CD4-positive, alpha-beta T cell treated with Interleukin-17A for 4 hours (primary cell): Measurements from ENCODE around the gene C9orf85.

Source experiments
- DNase-seq: peaks from one replicate; pipeline ENCODE4 v3.0.0-alpha.2; 2020; ENCODE audit warnings: mixed read lengths

Gene C9orf85

DNA sequence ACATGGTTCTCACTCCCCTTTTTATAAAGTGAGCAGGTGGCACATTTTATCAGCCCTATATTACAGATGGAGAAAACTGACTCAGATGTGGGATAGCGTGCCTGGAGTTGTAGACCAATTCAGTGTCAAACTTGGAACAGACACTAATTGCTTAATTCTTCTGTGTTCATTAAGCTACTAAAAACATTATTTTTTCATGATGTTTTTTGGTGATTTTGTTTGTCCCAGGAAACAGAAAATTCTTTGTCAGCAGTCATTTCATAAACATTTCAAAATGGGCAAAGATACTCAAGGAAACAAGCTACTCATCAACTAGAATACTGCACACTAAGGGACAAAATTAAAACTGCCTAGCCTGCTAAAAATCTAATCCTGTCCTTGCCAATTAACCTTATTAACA is 2.6 kb upstream of the C9orf85 start:
- no peak for DNase-seq

DNA sequence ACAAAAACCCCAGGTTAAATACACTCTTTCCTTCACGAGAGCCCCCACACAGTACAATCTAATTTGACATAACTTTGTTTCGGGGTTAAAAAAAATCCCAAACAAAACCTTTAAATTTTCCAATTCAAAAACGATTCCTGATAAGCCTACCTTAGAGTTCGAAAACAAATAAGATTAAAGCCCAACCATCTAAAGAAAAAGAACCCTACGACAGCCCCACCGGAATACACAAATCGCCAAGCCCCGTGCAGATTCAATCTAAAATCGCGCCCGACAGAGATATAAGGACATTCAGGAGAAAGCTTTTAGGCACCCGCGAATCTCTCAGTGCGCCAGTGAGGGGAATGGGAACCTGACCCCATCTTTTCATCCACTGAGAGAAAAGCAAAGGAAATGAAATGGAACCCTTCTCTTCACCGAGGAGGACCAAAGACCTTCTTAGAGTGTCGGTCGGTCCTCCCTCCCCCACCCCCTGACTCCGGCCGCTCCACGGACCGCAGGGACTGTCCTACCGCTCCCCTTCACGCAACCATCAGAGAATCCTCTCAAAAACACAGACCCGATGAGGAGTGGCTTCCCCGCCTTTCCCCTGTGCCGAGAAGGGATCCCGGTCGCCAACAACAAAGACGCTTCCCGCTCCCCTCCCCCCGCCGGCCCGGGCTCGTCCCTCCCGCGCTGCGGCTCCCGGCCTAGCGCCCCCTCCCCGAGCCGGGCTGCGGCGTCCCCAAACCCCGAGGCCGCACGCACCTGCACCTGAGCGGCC is 1.4 kb upstream of the C9orf85 start:
- peak; percentile 46 for DNase-seq

DNA sequence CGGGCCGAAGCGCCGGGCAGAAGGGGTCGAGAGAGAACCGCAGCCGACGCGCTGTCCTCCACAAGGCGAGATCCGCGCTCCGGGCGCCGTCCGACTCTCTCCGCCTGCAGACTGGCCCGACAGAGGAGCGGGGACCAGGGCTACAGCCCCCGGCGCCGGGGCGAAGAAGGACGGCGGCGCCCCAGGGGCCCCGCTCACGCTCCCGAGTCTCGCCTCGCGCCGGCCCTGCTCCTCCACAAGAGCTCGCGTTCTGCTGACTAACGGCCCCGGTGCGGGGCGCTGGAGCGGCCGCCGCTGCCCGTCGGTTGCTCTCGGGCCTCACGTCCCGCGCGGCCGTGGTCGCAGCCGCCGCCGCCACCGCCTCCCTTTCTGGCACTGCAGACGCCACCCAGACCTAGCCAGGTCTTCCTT is 784 bp upstream of the C9orf85 start:
- no peak for DNase-seq

DNA sequence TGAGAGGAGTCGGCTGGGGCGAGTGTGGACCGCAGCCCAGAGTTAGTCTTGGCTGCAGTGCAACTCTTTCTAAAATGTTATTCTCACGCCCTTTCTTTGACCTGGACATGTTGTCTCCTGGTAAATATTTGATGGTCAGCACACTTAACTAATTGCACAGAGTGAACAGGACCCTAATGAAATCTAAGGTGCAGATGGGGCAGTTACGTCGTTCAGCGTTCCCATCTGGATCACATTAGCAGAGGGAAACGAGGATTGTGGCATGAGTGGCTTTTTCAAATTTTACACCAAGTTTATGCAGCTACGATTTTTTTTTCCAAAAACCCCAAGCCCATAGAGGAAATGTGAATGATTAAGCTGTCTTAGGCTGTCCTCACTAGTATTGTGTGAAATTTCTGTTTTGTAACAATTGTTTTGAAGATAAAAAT is 483 bp downstream of the C9orf85 start:
- DNase-seq = no peak

DNA sequence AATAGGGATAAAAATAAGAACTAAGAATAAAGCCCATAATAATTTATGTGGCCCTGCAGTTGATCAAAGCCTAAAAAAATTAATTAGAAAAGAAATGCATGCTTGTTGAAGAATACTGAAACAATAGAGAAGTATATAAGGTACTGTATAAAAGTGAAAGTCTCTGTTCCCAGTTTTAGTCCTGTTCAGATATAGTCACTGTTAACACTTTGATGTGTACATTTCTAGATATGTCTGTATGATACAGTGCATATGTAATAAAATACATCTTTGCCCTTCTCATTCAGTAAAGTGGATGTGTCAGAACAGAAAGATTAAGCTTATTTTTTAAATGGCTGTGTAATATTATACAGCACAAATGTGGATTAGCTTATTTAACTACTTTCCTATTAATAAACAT is 4.1 kb downstream of the C9orf85 start:
- DNase-seq = no peak

DNA sequence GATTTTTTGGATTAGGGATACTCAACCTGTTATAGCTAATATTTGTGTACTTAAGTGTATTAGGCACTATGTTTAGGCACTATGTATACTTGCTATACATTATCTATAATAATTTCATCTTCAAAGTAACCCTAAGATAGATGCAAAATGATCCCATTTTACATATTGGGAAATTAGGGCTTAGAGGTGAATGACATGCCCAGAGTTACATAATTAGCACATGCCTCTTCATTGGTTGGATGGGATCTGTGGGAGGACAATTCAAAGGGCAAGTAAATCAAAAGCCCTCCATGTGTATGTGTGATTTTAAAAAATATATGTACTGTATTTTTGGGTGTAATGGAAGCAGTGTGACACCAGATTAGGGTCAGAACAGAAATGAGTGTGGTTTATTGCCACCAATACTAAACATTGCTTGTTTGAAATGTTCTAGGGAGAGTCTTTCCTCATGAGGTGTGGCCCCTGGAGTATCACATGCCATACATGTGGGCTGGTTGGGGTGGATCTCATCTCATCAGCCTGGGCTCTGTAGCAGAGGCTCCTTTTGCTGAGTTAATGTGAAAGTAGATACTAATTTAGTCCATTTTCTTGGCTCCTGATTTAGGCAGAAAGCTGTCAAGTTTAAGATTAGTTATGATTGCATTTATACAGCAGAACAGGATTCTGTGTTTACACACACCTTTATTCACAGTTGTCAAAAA is 5.5 kb downstream of the C9orf85 start:
- no peak for DNase-seq

DNA sequence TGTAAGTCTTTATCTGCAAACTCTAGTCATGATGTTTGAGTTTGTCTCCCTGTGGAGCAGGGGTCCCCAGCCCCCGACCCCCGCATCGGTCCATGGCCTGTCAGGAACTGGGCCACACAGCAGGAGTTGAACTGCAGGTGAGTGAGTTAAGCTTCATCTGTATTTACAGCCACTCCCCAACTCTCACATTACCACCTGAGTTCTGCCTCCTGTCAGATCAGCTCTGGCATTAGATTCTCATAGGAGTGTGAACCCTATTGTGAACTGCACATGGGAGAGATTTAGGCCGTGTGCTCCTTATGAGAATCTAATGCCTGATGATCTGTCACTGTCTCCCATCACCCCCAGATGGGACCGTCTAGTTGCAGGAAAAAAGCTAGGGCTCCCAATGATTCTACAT is 7.0 kb downstream of the C9orf85 start:
- no peak for DNase-seq

DNA sequence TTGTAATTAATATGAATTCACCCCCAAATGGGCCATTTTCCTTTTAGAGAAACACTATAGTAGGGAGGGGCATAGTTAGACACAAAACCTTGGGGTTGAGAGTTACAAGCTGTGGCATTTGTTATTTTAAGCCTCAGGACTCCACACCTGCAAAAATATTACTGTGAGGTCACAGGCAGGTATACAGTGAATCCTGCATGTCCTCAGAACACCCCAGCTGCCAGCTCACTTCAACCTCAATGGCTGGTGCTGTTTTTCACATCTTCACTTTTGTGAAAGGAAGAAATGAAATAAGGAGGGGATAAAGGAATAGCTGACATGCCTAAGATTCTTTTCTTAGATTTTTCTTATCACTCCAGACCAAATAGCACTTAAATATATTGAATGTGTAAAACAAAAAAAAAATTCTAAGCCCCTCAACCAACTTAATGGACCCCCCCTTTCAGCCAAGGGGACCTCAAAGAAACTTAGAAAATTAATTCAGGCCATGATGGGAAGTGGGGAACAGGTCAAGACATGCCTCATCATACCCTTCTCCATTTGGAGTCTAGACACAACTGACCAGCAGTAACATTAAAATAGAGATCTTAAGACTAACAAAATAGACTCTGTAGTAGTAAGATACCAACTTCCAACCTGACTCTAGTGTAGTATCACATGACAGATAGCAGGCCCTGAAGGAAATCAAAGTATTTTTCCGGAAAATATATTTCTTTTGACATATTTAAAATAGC is 9.2 kb downstream of the C9orf85 start:
- DNase-seq = no peak

DNA sequence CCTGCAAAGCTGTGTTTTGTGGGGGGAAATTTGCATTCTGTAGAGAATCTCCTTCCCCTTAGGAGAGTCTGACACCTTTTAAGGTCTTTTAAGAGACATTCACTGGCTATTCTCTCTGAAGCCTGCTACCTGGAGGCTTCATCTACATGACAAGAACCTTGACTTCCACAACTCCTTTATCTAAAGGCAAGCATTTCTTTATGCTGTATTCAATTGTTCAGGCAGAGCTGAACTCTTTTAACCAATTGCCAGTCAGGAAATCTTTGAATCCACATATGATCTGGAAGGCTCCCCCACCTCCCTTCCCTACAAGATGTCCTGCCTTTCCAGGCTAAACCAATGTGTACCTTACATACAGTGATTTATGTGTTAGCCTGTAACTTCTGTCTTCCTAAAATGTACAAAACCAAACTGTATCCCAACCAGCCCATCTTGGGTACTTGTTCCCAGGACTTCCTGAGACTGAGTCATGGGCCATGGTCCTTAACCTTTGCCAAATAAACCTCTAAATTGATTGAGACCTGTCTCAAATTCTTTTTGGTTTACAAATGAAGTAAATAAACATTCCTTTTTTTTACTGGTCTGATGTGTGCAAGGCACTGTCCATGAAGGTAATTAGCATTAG is 9.9 kb downstream of the C9orf85 start:
- no peak for DNase-seq

DNA sequence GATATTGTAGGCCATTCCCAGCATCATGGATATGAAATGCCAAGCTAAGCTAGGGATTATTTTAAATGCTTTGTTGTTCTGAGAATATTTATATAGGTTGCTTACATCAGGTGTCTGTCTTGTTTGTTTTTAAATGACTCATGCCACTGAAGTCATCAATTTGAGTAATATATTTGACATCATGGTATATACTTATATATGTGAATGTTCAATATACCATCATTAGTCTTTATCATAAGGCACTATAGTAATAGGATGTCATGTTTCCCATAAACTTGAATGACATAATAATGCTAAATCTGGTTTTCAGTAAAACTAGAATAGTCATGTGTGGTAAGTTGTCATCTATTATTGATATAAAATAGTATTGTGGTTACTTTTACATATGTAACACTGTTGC is 13.1 kb downstream of the C9orf85 start:
- DNase-seq = no peak

DNA sequence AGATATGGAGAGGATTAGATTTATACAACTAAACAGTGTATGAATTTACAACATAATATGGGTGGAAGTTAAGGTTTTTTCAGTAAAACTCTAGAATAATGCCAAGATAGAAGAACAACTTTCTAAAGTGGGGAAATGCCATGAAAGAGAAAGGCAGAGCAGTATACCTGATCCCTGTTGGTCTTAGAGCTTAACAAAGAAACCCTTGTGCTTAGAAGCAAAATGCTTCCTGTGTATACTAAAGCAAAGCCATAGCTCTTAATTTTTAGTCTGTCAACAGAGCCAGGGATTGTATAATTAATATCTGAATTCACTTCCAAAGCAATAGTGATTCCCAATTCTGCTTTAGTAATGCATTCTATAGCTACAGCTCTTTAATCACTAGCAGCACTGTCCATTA is 14.4 kb downstream of the C9orf85 start:
- DNase-seq = no peak

DNA sequence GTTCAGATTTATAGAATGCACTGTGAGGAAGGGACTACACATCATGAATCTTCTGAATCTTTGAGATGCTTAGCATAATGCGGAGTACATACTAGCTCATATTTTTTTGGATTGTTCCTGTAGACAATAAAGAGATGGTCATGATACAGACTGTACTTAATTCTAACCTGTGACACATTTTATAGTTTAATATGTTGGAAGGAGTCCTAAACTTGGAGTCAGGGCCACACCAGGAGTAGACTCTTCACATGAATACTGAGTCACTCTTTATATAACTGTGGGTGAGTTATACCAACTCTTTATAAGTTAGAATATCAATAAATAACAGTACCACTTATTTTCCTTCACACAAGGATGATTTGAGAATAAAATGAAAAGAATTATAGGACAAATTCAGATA is 16.9 kb downstream of the C9orf85 start:
- no peak for DNase-seq

DNA sequence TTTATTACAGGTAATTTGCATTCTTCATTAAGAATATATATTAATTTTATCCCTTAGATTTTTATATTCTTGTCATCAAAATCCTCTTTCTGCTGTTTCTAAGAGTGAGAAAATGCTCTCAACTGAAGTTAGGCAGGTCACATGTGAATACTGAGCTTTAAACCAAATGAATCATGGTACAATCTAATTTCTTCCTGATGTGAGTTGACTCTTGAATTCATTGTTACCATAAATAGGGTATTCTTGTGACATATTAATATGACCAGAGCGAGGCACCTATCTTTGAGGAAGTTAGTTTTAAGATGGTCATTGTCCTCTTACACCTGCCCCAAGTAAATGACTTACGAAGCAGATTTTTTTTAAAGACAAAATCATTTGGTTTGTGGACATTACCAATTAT is 17.4 kb downstream of the C9orf85 start:
- no peak for DNase-seq

DNA sequence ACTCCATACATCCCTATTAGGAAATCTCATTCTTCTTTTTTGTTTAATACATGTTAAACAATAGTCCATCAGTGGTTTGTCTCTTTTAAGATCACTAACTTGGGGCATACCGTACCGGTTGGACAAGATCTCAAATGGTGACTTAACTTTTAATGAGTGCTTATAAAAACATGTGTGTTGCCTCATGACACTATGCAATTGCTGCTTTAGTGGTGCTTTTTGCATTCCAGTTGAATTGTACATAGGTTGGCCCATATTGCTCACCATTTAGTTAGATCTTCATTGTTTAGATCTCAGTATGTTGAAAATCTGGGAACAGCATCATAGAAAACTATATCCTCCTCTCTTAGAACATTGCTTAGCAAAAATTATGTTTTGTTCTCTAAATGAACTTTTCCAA is 17.8 kb downstream of the C9orf85 start:
- no peak for DNase-seq

DNA sequence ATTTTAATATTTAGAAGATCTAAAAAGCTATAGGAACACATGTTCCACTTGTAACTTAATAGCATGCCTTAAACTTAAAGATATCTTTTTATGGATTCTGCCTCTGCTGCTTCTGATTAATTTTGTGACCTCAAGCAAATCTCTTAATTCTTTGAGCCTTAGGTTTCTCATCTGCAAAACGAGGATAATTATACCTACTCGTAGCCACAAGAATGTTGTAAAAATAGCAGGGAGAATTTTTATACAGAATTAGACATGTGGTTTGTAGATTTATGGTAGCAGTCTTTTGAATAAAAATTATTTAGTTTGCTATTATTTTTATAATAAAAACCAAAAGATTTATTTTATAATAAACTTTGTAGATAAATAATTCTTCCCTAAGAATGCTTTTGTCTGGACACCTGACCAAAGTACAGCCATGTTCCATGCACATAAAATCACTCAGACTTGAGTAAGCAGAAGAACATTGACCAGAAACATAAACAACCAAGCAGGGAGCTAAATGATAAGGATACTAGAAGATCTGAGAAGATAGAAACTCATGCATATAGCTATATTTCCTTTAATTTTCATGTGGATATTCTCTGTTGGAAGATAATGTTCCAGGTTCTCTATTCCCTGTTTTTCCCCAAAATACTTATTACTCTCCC is 18.5 kb downstream of the C9orf85 start:
- DNase-seq = no peak

DNA sequence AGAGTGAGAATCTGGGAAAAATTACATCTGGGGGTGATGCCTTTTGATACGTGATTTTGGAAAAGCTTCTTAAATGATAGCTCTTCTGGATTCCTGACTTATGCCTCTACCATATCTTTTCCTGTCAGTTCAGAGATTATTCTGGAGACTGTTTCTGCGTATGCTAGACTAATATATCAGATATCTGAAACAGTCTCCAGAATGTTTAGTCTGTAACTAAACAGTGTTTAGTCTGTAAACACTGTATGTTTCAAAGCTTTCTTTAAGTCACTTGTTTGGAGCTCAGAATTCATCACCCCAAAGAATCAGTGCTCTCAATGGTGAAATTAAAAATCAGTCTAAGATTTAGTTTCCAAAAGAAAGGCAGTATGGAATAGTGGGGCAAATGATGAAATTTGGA is 19.7 kb downstream of the C9orf85 start:
- no peak for DNase-seq

DNA sequence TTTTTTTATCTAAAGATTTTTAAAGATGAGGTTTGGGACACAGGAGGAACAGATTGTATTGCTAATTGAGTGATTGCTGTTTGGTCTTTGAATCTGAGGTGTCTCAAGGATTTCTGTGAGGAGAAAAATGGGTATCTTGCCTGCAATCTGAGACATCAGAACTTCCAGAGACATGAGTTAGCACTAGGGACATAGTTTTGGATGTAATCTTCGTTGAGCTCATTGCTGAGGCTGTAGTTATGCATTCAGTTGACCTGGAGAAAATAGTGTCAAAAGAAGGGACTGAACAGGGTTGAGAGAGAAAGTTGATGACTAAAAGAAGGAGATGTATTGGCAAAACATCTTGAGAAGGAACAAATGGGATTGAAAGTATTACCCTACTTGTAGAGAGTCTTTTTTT is 24.6 kb downstream of the C9orf85 start:
- DNase-seq = no peak

DNA sequence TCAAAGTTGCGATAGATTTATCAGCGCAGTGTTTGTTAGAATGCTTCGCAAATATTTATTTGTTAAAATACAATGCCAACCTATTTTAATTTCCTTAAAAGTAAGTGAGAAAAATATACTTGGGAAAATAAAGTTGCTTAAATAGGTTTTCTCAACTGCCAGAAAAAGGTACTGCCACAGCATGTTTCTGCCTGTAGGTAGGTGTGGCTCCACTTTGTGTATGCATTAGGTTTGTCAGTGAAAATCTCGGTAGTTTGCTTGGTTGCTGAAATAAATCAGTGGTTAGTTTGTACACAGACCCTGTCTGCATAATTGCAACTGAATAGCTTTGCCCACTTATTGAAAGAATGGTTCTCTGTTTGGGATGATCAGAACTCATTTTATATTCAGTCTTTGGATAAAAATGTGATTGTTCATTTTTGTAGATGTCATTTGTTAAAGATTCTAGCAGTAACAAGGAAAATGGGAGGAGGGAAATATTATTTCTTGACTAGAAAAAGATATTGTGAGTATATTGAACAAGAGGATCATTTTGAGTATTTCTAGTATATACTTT is 25.7 kb downstream of the C9orf85 start:
- no peak for DNase-seq

DNA sequence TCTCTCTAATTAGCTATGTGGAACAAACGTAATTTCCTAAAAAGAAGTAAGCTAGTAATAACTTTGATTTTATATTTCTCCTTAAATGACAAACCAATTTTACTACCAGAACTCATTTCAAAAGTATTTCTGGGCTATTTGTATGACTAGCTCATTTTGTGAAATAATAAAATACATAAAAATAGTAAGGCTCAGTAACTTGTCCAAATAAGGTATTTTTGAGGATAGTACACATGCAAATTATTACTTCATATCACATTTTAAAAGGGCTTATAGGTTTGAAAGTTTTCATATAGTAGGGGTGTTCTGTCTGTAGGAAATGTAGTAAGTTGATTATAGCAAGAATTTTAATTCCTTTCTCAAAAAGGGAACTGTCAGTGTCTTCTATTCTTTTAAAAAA is 26.5 kb downstream of the C9orf85 start:
- DNase-seq = no peak

DNA sequence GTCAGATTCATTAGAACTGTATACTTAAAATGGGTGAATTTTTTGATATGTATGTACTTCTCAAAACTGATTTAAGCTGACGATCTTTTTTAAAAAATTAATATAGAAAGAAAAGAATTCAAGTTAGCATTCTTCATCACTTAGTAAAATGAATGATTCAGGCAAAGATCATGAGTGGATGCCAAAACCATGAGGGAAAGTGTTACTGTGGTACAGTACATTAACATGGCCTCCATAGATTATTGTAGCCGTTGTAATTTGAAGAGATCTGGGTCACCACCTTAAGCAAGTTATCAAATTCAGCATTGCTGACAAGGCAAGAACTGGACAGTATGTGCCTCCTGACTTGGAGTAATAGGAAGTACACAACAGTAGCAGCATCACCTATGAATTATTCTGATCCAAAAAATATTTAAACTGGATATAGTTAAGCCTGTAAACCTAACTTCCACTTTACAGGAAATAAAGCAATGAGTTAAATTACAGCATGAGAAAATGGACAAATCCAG is 29.7 kb downstream of the C9orf85 start:
- DNase-seq = no peak

DNA sequence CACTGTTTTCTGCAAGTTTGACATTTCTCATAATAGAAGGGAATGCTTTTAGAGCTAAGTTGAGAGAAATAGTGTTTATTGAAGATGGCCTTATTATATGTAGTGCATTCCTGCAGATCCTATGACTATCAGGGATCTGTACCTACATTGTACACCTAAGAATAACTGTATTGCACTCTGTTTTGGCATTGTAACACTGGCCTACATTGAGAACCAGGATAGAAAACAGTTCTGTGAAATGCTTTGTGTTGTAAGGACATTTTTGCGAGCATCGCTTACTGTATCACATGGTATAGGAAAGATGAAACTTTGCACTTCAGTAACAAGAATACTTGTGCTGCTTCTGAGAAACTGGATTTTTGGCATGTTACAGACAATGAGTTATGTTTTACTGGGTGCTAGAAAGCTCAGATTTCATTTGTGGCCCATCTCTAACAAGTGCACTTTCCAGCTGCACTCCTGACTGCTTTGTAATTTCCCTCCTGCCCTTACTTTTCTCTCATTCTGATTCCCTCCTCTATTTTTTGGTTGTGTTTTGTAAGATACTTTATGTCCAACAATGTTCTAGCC is 30.6 kb downstream of the C9orf85 start:
- no peak for DNase-seq

DNA sequence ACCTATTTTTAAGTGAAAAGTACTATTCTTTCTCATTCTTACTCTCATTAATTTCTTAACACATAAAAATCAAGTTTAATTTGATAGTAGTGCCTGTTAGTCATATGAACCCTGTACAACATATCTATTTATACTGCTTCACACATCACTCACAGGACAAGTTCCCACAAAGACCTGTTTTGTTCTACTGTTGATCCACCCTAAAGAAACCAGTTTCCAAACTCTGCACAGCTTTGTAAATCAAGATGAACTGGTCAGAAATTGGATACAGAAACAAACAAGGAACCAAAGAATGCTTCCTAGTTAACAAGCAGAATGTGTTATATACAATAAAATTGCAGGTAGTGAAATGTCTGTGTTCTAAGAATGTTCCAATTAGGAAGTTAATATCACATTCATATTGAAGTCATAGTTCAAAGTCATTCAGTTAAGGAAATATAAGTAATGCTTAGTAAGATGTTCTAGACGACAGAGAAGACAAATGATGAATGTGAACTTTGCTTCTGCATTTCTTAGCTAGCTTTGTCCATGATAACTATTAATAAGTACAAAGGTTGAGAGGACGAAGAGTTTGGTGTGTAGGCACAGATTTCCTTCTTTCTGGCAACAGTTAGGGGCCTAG is 33.4 kb downstream of the C9orf85 start:
- no peak for DNase-seq
